SK-N-MC (cell line): ENCODE results near the gene SMYD3.

Source experiments
- EZH2 ChIP-seq: fragments of 200-600 bp; sonication (generic); IDR thresholded peaks from one replicate; pipeline ENCODE4 v1.6.1; 2017; ENCODE audit warnings: antibody characterized with exemption
- FOXP2 ChIP-seq: optimal IDR thresholded peaks from 2 replicates; pipeline ENCODE3; 2011; ENCODE audit warnings: mild to moderate bottlenecking, moderate library complexity; ENCODE audit not compliant: insufficient read depth; ENCODE audit errors: extremely low read length, control extremely low read depth
- POLR2AphosphoS5 ChIP-seq: IDR thresholded peaks from 2 replicates; pipeline ENCODE4 v1.6.1; 2012; ENCODE audit warnings: mild to moderate bottlenecking, low read depth, low read length, borderline replicate concordance

GRCh38 chr1:246220495-246221065 is 286.5 kb downstream of the SMYD3 start:
- TF ChIP-seq EZH2: no peak
- no peak for TF ChIP-seq POLR2AphosphoS5
- no peak for TF ChIP-seq FOXP2
